Activated CD4-positive, alpha-beta memory T cell treated with anti-CD3 and anti-CD28 coated beads for 36 hours (primary cell): Measurements from ENCODE around the gene CCDC102A. TPM values are rescaled to one million over a fixed set of nuclear protein-coding genes. Genes with fewer than 3 reads are reported as not detected.

Experiments
- CTCF ChIA-PET: fragments of 350-600 bp; sonication (Branson Sonifier 250); formaldehyde crosslinking; loops from one replicate; lab custom pipeline; 2021; ENCODE audit warnings: antibody characterized with exemption, inconsistent platforms; lab: Charles Lee
- POLR2A ChIA-PET: fragments of 350-600 bp; sonication (Branson Sonifier 250); formaldehyde crosslinking; loops from one replicate; lab custom pipeline; 2021; ENCODE audit warnings: antibody characterized with exemption; lab: Charles Lee
- DNase-seq: peaks from one replicate; pipeline ENCODE4 v3.0.0-alpha.2; 2020
- H3K27ac Mint-ChIP-seq: one replicate; pipeline ENCODE4 v1.8.0; 2021; ENCODE audit warnings: mixed read lengths
- H3K27me3 Mint-ChIP-seq: one replicate; pipeline ENCODE4 v1.8.0; 2021; ENCODE audit warnings: mixed read lengths
- H3K36me3 Mint-ChIP-seq: one replicate; pipeline ENCODE4 v1.8.0; 2021; ENCODE audit warnings: mixed read lengths
- H3K4me1 Mint-ChIP-seq: one replicate; pipeline ENCODE4 v1.8.0; 2021; ENCODE audit warnings: low read depth, mixed read lengths
- H3K4me3 Mint-ChIP-seq: one replicate; pipeline ENCODE4 v1.8.0; 2021; ENCODE audit warnings: mild to moderate bottlenecking, mixed read lengths
- H3K9me3 Mint-ChIP-seq: one replicate; pipeline ENCODE4 v1.8.0; 2021; ENCODE audit warnings: mixed read lengths
- intact Hi-C: fragments of 100-400 bp; cut with micrococcal nuclease; formaldehyde crosslinking; loops from one replicate; pipeline ENCODE4 v1.15.1; 2023
- total RNA-seq, 2 experiments: library from RNA; stranded (reverse); gene quantifications; one replicate each; pipeline ENCODE4 v1.2.3, GENCODE V29; 2021

CCDC102A gene
- total RNA-seq, 2 experiments from 2014 or later, result 7.0 to 7.9 TPM

- peaks cover 26% of the 10 kb centered on the region for H3K36me3 Mint-ChIP-seq
- ChIA-PET POLR2A (interaction anchor here (1.0 kb wide), 1 partner anchor 9 kb away, joined by 6 read pairs; the partner anchor contains the start of gene POLR2C), CTCF (interaction anchor here (0.9 to 1.6 kb wide), 2 partner anchors 9 to 49 kb away, joined by 3 to 8 read pairs; partner anchors contain the start of gene POLR2C)
- intact Hi-C loops, result no loop called here
- H3K9me3 Mint-ChIP-seq, result no peaks in the 10 kb centered on the region
- no peak for DNase-seq
- no peak overlapping the region for H3K4me3 Mint-ChIP-seq
- no peak overlapping the region for H3K27ac Mint-ChIP-seq
- no peaks in the 10 kb centered on the region for H3K27me3 Mint-ChIP-seq
- peaks cover 16% of the 10 kb centered on the region for H3K4me1 Mint-ChIP-seq
These were observed 65.2 kb downstream of the CCDC102A start for GRCh38 chr16:57471209-57471608.

- no peak overlapping the region for H3K27ac Mint-ChIP-seq
- intact Hi-C loops, result no loop called here
- no peak overlapping the region for H3K4me3 Mint-ChIP-seq
- H3K27me3 Mint-ChIP-seq, result no peaks in the 10 kb centered on the region
- H3K4me1 Mint-ChIP-seq, result peaks cover 16% of the 10 kb centered on the region
- ChIA-PET CTCF (interaction anchor here (0.9 to 1.6 kb wide), 2 partner anchors 8 to 49 kb away, joined by 3 to 8 read pairs; partner anchors contain the start of gene POLR2C), POLR2A (interaction anchor here (1.0 kb wide), 1 partner anchor 8 kb away, joined by 6 read pairs; the partner anchor contains the start of gene POLR2C)
- DNase-seq, result no peak
- peaks cover 28% of the 10 kb centered on the region for H3K36me3 Mint-ChIP-seq
- no peaks in the 10 kb centered on the region for H3K9me3 Mint-ChIP-seq
These were observed 65.7 kb downstream of the CCDC102A start for GRCh38 chr16:57470711-57471110.

GRCh38 chr16:57469917-57470470 is 66.4 kb downstream of the CCDC102A start:
- H3K27ac Mint-ChIP-seq, result no peak overlapping the region
- intact Hi-C loops, result no loop called here
- H3K27me3 Mint-ChIP-seq, result no peaks in the 10 kb centered on the region
- CTCF ChIA-PET, result no interaction called here
- no peak for DNase-seq
- no peak overlapping the region for H3K4me3 Mint-ChIP-seq
- H3K9me3 Mint-ChIP-seq, result no peaks in the 10 kb centered on the region
- peaks cover 16% of the 10 kb centered on the region for H3K4me1 Mint-ChIP-seq
- H3K36me3 Mint-ChIP-seq, result peaks cover 29% of the 10 kb centered on the region
- POLR2A ChIA-PET, result no interaction called here

- Mint-ChIP-seq H3K27me3 (no peaks in the 10 kb centered on the region), H3K4me1 (peaks cover 25% of the 10 kb centered on the region), H3K9me3 (no peaks in the 10 kb centered on the region), H3K27ac (no peak overlapping the region), H3K36me3 (peaks cover 34% of the 10 kb centered on the region), H3K4me3 (no peak overlapping the region)
- intact Hi-C loops, result no loop called here
- no peak for DNase-seq
- ChIA-PET POLR2A (no interaction called here), CTCF (no interaction called here)
These were observed 67.3 kb downstream of the CCDC102A start for GRCh38 chr16:57469046-57469445.

- CTCF ChIA-PET, result no interaction called here
- Mint-ChIP-seq H3K27ac (no peak overlapping the region), H3K9me3 (no peaks in the 10 kb centered on the region), H3K36me3 (peaks cover 37% of the 10 kb centered on the region), H3K4me3 (no peak overlapping the region), H3K4me1 (peaks cover 32% of the 10 kb centered on the region), H3K27me3 (no peaks in the 10 kb centered on the region)
- intact Hi-C loops, result no loop called here
- no peak for DNase-seq
- POLR2A ChIA-PET, result interaction anchor here (0.7 kb wide), 1 partner anchor 17 kb away, joined by 3 read pairs; no protein-coding TSS in a partner anchor
These were observed 68.0 kb downstream of the CCDC102A start for GRCh38 chr16:57468346-57468745.

- Mint-ChIP-seq H3K36me3 (peaks cover 29% of the 10 kb centered on the region), H3K4me1 (peaks cover 37% of the 10 kb centered on the region), H3K4me3 (no peak overlapping the region), H3K9me3 (no peaks in the 10 kb centered on the region), H3K27me3 (no peaks in the 10 kb centered on the region), H3K27ac (peak overlapping the region; percentile 14)
- CTCF ChIA-PET, result interaction anchor here (0.9 to 3.7 kb wide), 4 partner anchors 11 to 56 kb away, joined by 4 to 51 read pairs (median 8); partner anchors contain the start of genes CIAPIN1 and COQ9
- POLR2A ChIA-PET, result interaction anchor here (0.6 to 1.4 kb wide), 2 partner anchors 10 to 75 kb away, joined by 3 to 4 read pairs; no protein-coding TSS in a partner anchor
- no peak for DNase-seq
- intact Hi-C loops, result loop anchor here (5.0 kb wide), 2 partner anchors 162 to 273 kb away; partner anchors contain the start of gene KATNB1
These were observed 71.8 kb downstream of the CCDC102A start for GRCh38 chr16:57464523-57464922.

GRCh38 chr16:57462978-57463362 is 73.4 kb downstream of the CCDC102A start:
- H3K27me3 Mint-ChIP-seq, result no peaks in the 10 kb centered on the region
- peaks cover 22% of the 10 kb centered on the region for H3K36me3 Mint-ChIP-seq
- intact Hi-C loops, result loop anchor here (1.0 to 5.0 kb wide), 5 partner anchors 13 to 274 kb away; partner anchors contain the start of genes CCDC102A, CIAPIN1, COQ9 and KATNB1
- H3K9me3 Mint-ChIP-seq, result no peaks in the 10 kb centered on the region
- DNase-seq, result peak; percentile 27
- H3K4me1 Mint-ChIP-seq, result peaks cover 34% of the 10 kb centered on the region
- CTCF ChIA-PET, result interaction anchor here (1.1 to 3.7 kb wide), 20 partner anchors 8 to 163 kb away, joined by 3 to 51 read pairs (median 6); partner anchors contain the start of genes ADGRG5, CIAPIN1, COQ9 and DOK4
- peak overlapping the region; percentile 100 for H3K4me3 Mint-ChIP-seq
- POLR2A ChIA-PET, result interaction anchor here (0.6 to 2.9 kb wide), 11 partner anchors 8 to 218 kb away, joined by 3 to 26 read pairs (median 4); partner anchors contain the start of genes ARL2BP, CCDC102A, CIAPIN1 and COQ9
- H3K27ac Mint-ChIP-seq, result peak overlapping the region; percentile 98

GRCh38 chr16:57462209-57462977 is 74.0 kb downstream of the CCDC102A start, which contains the start of gene POLR2C:
POLR2C (plus strand) TSS chr16:57462679; CDS start chr16:57462725, 46 bp downstream.
- peak within 1 kb of the TSS; percentile 100 for H3K4me3 Mint-ChIP-seq
- peaks cover 22% of the 10 kb centered on the region for H3K36me3 Mint-ChIP-seq
- POLR2A ChIA-PET, result interaction anchor here (0.6 to 2.9 kb wide), 12 partner anchors 9 to 277 kb away, joined by 3 to 26 read pairs (median 4); partner anchors contain the start of genes ARL2BP, CCDC102A, CIAPIN1 and COQ9
- CTCF ChIA-PET, result interaction anchor here (0.5 to 3.7 kb wide), 25 partner anchors 9 to 163 kb away, joined by 3 to 51 read pairs (median 5); partner anchors contain the start of genes ADGRG5, CIAPIN1, COQ9 and DOK4
- H3K9me3 Mint-ChIP-seq, result no peaks in the 10 kb centered on the region
- H3K27me3 Mint-ChIP-seq, result no peaks in the 10 kb centered on the region
- peaks cover 34% of the 10 kb centered on the region for H3K4me1 Mint-ChIP-seq
- peak within 1 kb of the TSS; percentile 98 for H3K27ac Mint-ChIP-seq
- peak; percentile 95 for DNase-seq
- intact Hi-C loops, result loop anchor here (1.0 to 5.0 kb wide), 5 partner anchors 14 to 275 kb away; partner anchors contain the start of genes CCDC102A, CIAPIN1, COQ9 and KATNB1

Other genes with a start within 250 kb of the CCDC102A start
- gene CCL22, start 177.8 kb downstream of the CCDC102A start, total RNA-seq, result 1 to 10 TPM; 1.5 to 1.7 TPM
- not detected for gene CX3CL1, start 164.1 kb downstream of the CCDC102A start, total RNA-seq
- gene CCL17, start 131.8 kb downstream of the CCDC102A start, total RNA-seq, result 1 to 10 TPM; 1.6 to 3.1 TPM
- gene CIAPIN1, start 89.2 kb downstream of the CCDC102A start, total RNA-seq, result 10 to 100 TPM; 34.8 to 38.5 TPM
- 10 to 100 TPM; 29.8 to 33.0 TPM for gene COQ9, start 89.1 kb downstream of the CCDC102A start, total RNA-seq
- 10 to 100 TPM; 52.5 to 57.0 TPM for gene POLR2C, start 73.9 kb downstream of the CCDC102A start, total RNA-seq
- 1 to 10 TPM; 5.5 to 7.1 TPM for gene DOK4, start 50.1 kb downstream of the CCDC102A start, total RNA-seq
- gene ADGRG5, start 6.1 kb upstream of the CCDC102A start, total RNA-seq, result 1 to 10 TPM; 6.7 to 6.9 TPM
- 1 to 10 TPM; 4.7 to 6.0 TPM for gene ADGRG1, start 92.1 kb upstream of the CCDC102A start, total RNA-seq
- gene ADGRG3, start 131.7 kb upstream of the CCDC102A start, total RNA-seq, result not detected
- not detected for gene DRC7, start 158.2 kb upstream of the CCDC102A start, total RNA-seq
- gene KATNB1, start 199.2 kb upstream of the CCDC102A start, total RNA-seq, result 10 to 100 TPM; 30.6 to 31.6 TPM